CD14-positive monocyte (primary cell): ENCODE results near the gene IRF2BPL. TPM values are rescaled to one million over a fixed set of nuclear protein-coding genes. Genes with fewer than 3 reads are reported as not detected.

Experiments
- DNase-seq, 3 donors: peaks; one replicate each; pipeline ENCODE4 v3.0.0-alpha.2; 2011 to 2022
- H2AFZ ChIP-seq: 2 replicates; pipeline ENCODE4 v1.6.0; 2012; ENCODE audit warnings: mild to moderate bottlenecking, low read depth, low read length, inconsistent platforms; ENCODE audit not compliant: insufficient read depth, poor library complexity, severe bottlenecking
- H3K27ac ChIP-seq, 2 donors: 1 replicate in 1 of 2; 2 replicates in 1 of 2; pipeline ENCODE4 v1.5.1; 2012 to 2013; ENCODE audit warnings: low read length in 2 of 2, control low read depth in 1 of 2, inconsistent platforms in 1 of 2, low read depth in 1 of 2, mild to moderate bottlenecking in 1 of 2
- H3K27me3 ChIP-seq, 2 donors: one replicate each; pipeline versions ENCODE4 v1.6.0 to v1.6.1; 2011 to 2013; ENCODE audit warnings: low read length in 2 of 2; ENCODE audit not compliant: control insufficient read depth in 2 of 2, insufficient read depth in 2 of 2
- H3K36me3 ChIP-seq, 2 donors: replicated peaks in 1 of 2; 1 replicate in 1 of 2; 2 replicates in 1 of 2; pipeline versions ENCODE4 v1.5.1 to v1.6.1; 2012 to 2013; ENCODE audit warnings: low read length in 2 of 2, control low read depth in 1 of 2, inconsistent platforms in 1 of 2, mild to moderate bottlenecking in 1 of 2; ENCODE audit not compliant: insufficient read depth in 2 of 2, control insufficient read depth in 1 of 2
- H3K4me1 ChIP-seq, 2 donors: 1 replicate in 1 of 2; 2 replicates in 1 of 2; pipeline versions ENCODE4 v1.5.1 to v1.6.1; 2012 to 2013; ENCODE audit warnings: low read length in 2 of 2, control low read depth in 1 of 2, inconsistent platforms in 1 of 2, mild to moderate bottlenecking in 1 of 2, moderate library complexity in 1 of 2; ENCODE audit not compliant: insufficient read depth in 2 of 2, control insufficient read depth in 1 of 2
- H3K4me2 ChIP-seq: replicated peaks from 2 replicates; pipeline ENCODE3; 2012; ENCODE audit warnings: low read length, moderate library complexity, mild to moderate bottlenecking; ENCODE audit not compliant: poor library complexity, severe bottlenecking; ENCODE audit errors: extremely low read depth
- H3K4me3 ChIP-seq, 3 experiments: fragments of 200-600 bp in 1 of 3; sonication (generic) in 1 of 3; replicated peaks in 1 of 3; 1 replicate in 2 of 3; 2 replicates in 1 of 3; pipeline ENCODE4 v1.5.1; 2011 to 2013; ENCODE audit warnings: low read length in 3 of 3, mild to moderate bottlenecking in 3 of 3, control low read depth in 2 of 3, low read depth in 2 of 3, inconsistent platforms in 1 of 3, moderate library complexity in 1 of 3
- H3K79me2 ChIP-seq: 2 replicates; pipeline ENCODE4 v1.6.0; 2012; ENCODE audit warnings: mild to moderate bottlenecking, control low read depth, inconsistent platforms, low read length, moderate library complexity; ENCODE audit not compliant: insufficient read depth
- H3K9ac ChIP-seq: 2 replicates; pipeline ENCODE4 v1.6.0; 2017; ENCODE audit warnings: low read length, mild to moderate bottlenecking; ENCODE audit not compliant: insufficient read depth, poor library complexity, severe bottlenecking
- H3K9me3 ChIP-seq, 2 donors: replicated peaks in 1 of 2; 1 replicate in 1 of 2; 2 replicates in 1 of 2; pipeline versions ENCODE4 v1.5.1 to v1.6.1; 2012 to 2013; ENCODE audit warnings: low read length in 2 of 2, control low read depth in 1 of 2; ENCODE audit not compliant: control insufficient read depth in 1 of 2, insufficient read depth in 1 of 2
- H4K20me1 ChIP-seq: 2 replicates; pipeline ENCODE4 v1.6.0; 2012; ENCODE audit warnings: mild to moderate bottlenecking, low read length, control low read depth, moderate library complexity; ENCODE audit not compliant: insufficient read depth
- H3K27ac Mint-ChIP-seq, 7 donors: one replicate each; pipeline ENCODE4 v1.8.0; 2020; ENCODE audit warnings: mild to moderate bottlenecking in 7 of 7, mixed read lengths in 7 of 7, moderate library complexity in 6 of 7, inconsistent platforms in 2 of 7
- H3K27me3 Mint-ChIP-seq, 3 donors: one replicate each; pipeline ENCODE4 v1.8.0; 2021 to 2022; ENCODE audit warnings: low read depth in 3 of 3, mild to moderate bottlenecking in 3 of 3, mixed read lengths in 3 of 3, moderate library complexity in 3 of 3, inconsistent platforms in 1 of 3
- H3K36me3 Mint-ChIP-seq, 2 donors: one replicate each; pipeline ENCODE4 v1.8.0; 2020; ENCODE audit warnings: mixed read lengths in 2 of 2, inconsistent platforms in 1 of 2, mild to moderate bottlenecking in 1 of 2
- H3K4me1 Mint-ChIP-seq: one replicate; pipeline ENCODE4 v1.8.0; 2020; ENCODE audit warnings: mild to moderate bottlenecking, mixed read lengths
- H3K4me3 Mint-ChIP-seq, 2 donors: one replicate each; pipeline ENCODE4 v1.8.0; 2020; ENCODE audit warnings: mild to moderate bottlenecking in 2 of 2, mixed read lengths in 2 of 2, moderate library complexity in 1 of 2
- H3K9me3 Mint-ChIP-seq, 7 donors: one replicate each; pipeline ENCODE4 v1.8.0; 2020 to 2022; ENCODE audit warnings: mixed read lengths in 7 of 7, mild to moderate bottlenecking in 6 of 7, moderate library complexity in 6 of 7, inconsistent platforms in 2 of 7
- CTCF ChIP-seq: fragments of 200-600 bp; IDR thresholded peaks from one replicate; pipeline ENCODE4 v1.8.0; 2022; ENCODE audit warnings: antibody characterized with exemption, mild to moderate bottlenecking
- WGBS: methylation state at CpG from one replicate; pipeline ENCODE4 v1.1.5; 2013; ENCODE audit warnings: missing lambda C conversion rate; ENCODE audit not compliant: insufficient coverage; 5-methylcytosine and 5-hydroxymethylcytosine counted together
- intact Hi-C, 2 donors: fragments of 100-400 bp; cut with micrococcal nuclease; formaldehyde crosslinking; loops; one replicate each; pipeline versions ENCODE4 v1.15.0 to v1.15.1; 2023
- polyA plus RNA-seq, 3 donors: library from polyadenylated mRNA; depleted of rRNA in 1 of 3; unstranded in 2 of 3; stranded (reverse) in 1 of 3; fragments of 300-500 nt in 2 of 3; fragments of >200 nt in 1 of 3; fragmentation: Illumina TruSeq in 2 of 3; gene quantifications; 1 replicate in 2 of 3; 2 replicates in 1 of 3; pipeline ENCODE4 v1.2.3, GENCODE V29; 2012 to 2021

Gene IRF2BPL
- polyA plus RNA-seq, 3 donors, result 1.4 to 17.9 (median 1.9) TPM

- no peak for TF ChIP-seq CTCF
- Mint-ChIP-seq H3K4me3 (no peak overlapping the region), H3K27ac (peak overlapping the region in 2 of 7 donors; percentile 1 to 15), H3K9me3 (no peaks in the 10 kb centered on the region), H3K4me1 (peaks cover 16% of the 10 kb centered on the region), H3K27me3 (peaks cover 0 to 5% (median 4%) of the 10 kb centered on the region in 3 donors), H3K36me3 (no peaks in the 10 kb centered on the region)
- 67% methylated on average over 1 of the region's 9 CpGs for WGBS
- Histone ChIP-seq H3K9ac (no peak overlapping the region), H3K36me3 (no peaks in the 10 kb centered on the region), H2AFZ (no peak overlapping the region), H4K20me1 (no peaks in the 10 kb centered on the region), H3K79me2 (no peaks in the 10 kb centered on the region), H3K4me2 (no peak overlapping the region), H3K9me3 (no peaks in the 10 kb centered on the region), H3K4me1 (peaks cover 3 to 5% of the 10 kb centered on the region in 2 donors), H3K27ac (no peak overlapping the region), H3K27me3 (no peaks in the 10 kb centered on the region), H3K4me3 (no peak overlapping the region)
- DNase-seq, result no peak
- intact Hi-C loops, result no loop called here
These were observed 22.4 kb downstream of the IRF2BPL start for GRCh38 chr14:77006132-77006531.

- no peak for DNase-seq
- no peak overlapping the region for H3K4me3 Mint-ChIP-seq
- Histone ChIP-seq H3K9me3 (no peaks in the 10 kb centered on the region), H4K20me1 (no peaks in the 10 kb centered on the region), H3K79me2 (no peaks in the 10 kb centered on the region), H3K27ac (no peak overlapping the region), H3K27me3 (no peaks in the 10 kb centered on the region), H3K36me3 (no peaks in the 10 kb centered on the region), H3K9ac (no peak overlapping the region), H3K4me2 (no peak overlapping the region), H3K4me1 (peaks cover 8 to 11% of the 10 kb centered on the region in 2 donors), H2AFZ (no peak overlapping the region), H3K4me3 (no peak overlapping the region)
- 100% methylated on average over 1 of the region's 3 CpGs for WGBS
- peaks cover 21% of the 10 kb centered on the region for H3K4me1 Mint-ChIP-seq
- H3K27ac Mint-ChIP-seq, result no peak overlapping the region
- H3K36me3 Mint-ChIP-seq, result no peaks in the 10 kb centered on the region
- H3K9me3 Mint-ChIP-seq, result no peaks in the 10 kb centered on the region
- intact Hi-C loops, result no loop called here
- H3K27me3 Mint-ChIP-seq, result peaks cover 1 to 5% (median 4%) of the 10 kb centered on the region in 3 donors
- TF ChIP-seq CTCF, result no peak
These were observed 22.9 kb downstream of the IRF2BPL start for GRCh38 chr14:77005559-77005958.
